Measurements from ENCODE around the gene MFAP4.

DNA sequence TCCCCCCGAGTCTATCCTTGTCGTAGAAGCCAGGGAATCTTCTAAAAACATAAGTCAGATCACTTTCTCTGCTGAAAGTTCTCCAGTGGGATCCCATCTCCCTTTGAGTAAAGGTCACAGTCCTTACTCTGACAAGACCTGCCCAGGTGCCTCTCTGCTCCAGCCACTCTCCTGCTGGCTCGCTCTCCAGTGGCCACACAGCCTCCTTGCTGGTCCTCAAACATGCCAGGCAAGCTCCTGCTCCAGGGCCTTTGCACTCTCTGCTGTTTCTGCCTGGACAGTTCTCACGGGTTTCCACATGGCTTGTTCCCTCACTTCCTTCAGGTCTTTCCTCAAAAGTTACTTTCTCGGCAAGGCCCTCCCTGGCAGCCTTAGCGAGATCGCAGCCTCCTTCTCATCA, 27.8 kb downstream of the MFAP4 start:
- TF ChIP-seq, protein P1, sequence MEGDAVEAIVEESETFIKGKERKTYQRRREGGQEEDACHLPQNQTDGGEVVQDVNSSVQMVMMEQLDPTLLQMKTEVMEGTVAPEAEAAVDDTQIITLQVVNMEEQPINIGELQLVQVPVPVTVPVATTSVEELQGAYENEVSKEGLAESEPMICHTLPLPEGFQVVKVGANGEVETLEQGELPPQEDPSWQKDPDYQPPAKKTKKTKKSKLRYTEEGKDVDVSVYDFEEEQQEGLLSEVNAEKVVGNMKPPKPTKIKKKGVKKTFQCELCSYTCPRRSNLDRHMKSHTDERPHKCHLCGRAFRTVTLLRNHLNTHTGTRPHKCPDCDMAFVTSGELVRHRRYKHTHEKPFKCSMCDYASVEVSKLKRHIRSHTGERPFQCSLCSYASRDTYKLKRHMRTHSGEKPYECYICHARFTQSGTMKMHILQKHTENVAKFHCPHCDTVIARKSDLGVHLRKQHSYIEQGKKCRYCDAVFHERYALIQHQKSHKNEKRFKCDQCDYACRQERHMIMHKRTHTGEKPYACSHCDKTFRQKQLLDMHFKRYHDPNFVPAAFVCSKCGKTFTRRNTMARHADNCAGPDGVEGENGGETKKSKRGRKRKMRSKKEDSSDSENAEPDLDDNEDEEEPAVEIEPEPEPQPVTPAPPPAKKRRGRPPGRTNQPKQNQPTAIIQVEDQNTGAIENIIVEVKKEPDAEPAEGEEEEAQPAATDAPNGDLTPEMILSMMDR (IDR thresholded peaks at IDR 0.05 in 8 of 11, conservative IDR thresholded peaks at IDR 0.05 in 3 of 11) = no peak
- TF ChIP-seq POLR2A (IDR thresholded peaks at IDR 0.05) (no peak), POLR2AphosphoS5 (IDR thresholded peaks at IDR 0.05) (no peak)

Data from spleen (tissue), 7 donors.